ENCODE results near the gene FOXL2. TPM values are rescaled to one million over a fixed set of nuclear protein-coding genes. Genes with fewer than 3 reads are reported as not detected.
A peak's percentile ranks its signal among the peaks of the same experiment; 100 is the strongest.

The FOXL2 gene
- total and polyA plus RNA-seq, 2 of the 13 experiments (the other 11 are each of a cell fraction or from before 2014, with no cell fraction given): not detected

DNA sequence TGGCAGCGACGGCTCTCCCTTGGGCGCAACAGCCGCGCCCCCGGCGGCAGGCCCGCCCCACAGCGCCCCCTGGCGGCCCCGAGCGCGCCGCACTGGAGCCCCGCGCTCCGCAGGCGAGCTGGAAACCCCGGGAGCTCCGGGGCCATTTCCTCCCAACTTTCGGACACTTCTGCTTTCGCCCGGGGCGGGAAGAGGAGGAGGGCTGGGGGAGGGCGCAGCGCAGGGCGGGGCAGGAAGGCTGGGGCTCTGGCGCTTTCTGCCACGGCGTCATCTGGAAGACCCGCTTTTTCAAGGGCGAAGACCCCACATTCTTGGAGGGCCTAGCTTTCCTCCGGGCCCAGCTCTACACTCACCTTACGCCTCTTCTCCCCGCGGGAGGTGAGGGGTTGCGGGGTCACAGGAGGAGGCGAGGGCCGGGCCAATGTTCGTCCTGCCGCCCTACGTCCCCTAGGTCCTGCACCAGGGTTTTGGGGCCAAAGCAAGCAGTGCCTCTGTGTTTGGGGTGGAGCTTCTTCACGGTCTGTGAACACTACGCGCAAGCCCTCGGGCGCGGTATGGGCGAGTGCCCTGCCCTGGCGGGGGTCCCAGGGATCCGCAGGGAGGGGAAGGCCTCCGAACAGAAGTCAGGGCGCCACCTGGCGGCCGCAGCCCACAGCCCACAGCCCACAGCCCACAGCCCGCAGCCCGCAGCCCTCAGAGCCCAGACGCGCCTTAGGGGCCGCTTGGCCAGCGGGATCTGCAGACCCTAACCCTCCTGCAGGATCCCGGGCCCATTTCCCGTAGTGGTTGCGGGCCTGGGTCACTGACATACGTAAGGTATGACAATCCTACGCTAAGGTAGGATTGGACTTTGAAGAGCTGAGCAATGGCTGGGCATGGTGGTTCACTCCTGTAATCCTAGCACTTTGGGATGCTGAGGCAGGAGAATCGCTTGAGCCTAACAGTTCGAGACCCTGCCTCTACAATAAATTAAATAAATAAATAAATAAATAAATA, 31.1 kb downstream of the FOXL2 start (continued):
- TF ChIP-seq XBP1 (CRISPR knock-in tag; IDR thresholded peaks at IDR 0.05): no peak
- peak; percentile 35; the same call in 1 of the 2 replicates for TF ChIP-seq HOXA5 (CRISPR knock-in tag; IDR thresholded peaks at IDR 0.05)
- TF ChIP-seq HDAC2 (CRISPR knock-in tag; IDR thresholded peaks at IDR 0.05): no peak
- TF ChIP-seq FOXJ3 (CRISPR knock-in tag; IDR thresholded peaks at IDR 0.05; ENCODE audit: borderline replicate concordance): no peak
- TF ChIP-seq YY1 (IDR thresholded peaks at IDR 0.05; ENCODE audit: insufficient read depth, insufficient replicate concordance, low read depth, low read length): peak; percentile 83
- TF ChIP-seq ZBTB21 (CRISPR knock-in tag; IDR thresholded peaks at IDR 0.05): no peak
- no peak for TF ChIP-seq SNRNP70 (IDR thresholded peaks at IDR 0.05; ENCODE audit: low read depth, low read length)
- TF ChIP-seq, protein P1, sequence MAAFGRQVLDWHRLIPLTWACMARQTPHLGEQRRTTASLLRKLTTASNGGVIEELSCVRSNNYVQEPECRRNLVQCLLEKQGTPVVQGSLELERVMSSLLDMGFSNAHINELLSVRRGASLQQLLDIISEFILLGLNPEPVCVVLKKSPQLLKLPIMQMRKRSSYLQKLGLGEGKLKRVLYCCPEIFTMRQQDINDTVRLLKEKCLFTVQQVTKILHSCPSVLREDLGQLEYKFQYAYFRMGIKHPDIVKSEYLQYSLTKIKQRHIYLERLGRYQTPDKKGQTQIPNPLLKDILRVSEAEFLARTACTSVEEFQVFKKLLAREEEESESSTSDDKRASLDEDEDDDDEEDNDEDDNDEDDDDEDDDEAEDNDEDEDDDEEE (CRISPR knock-in tag; IDR thresholded peaks at IDR 0.05): peak; percentile 65; the same call in 1 of the 2 replicates
- no peak for TF ChIP-seq ZNF432 (CRISPR knock-in tag; IDR thresholded peaks at IDR 0.05; ENCODE audit: borderline replicate concordance)
- TF ChIP-seq SMAD3 (CRISPR knock-in tag; IDR thresholded peaks at IDR 0.05): no peak
- no peak for TF ChIP-seq KLF15 (CRISPR knock-in tag; IDR thresholded peaks at IDR 0.05; ENCODE audit: borderline replicate concordance)
- TF ChIP-seq ESRRA (CRISPR knock-in tag; IDR thresholded peaks at IDR 0.05; ENCODE audit: low read depth): no peak
- TF ChIP-seq, protein P2, sequence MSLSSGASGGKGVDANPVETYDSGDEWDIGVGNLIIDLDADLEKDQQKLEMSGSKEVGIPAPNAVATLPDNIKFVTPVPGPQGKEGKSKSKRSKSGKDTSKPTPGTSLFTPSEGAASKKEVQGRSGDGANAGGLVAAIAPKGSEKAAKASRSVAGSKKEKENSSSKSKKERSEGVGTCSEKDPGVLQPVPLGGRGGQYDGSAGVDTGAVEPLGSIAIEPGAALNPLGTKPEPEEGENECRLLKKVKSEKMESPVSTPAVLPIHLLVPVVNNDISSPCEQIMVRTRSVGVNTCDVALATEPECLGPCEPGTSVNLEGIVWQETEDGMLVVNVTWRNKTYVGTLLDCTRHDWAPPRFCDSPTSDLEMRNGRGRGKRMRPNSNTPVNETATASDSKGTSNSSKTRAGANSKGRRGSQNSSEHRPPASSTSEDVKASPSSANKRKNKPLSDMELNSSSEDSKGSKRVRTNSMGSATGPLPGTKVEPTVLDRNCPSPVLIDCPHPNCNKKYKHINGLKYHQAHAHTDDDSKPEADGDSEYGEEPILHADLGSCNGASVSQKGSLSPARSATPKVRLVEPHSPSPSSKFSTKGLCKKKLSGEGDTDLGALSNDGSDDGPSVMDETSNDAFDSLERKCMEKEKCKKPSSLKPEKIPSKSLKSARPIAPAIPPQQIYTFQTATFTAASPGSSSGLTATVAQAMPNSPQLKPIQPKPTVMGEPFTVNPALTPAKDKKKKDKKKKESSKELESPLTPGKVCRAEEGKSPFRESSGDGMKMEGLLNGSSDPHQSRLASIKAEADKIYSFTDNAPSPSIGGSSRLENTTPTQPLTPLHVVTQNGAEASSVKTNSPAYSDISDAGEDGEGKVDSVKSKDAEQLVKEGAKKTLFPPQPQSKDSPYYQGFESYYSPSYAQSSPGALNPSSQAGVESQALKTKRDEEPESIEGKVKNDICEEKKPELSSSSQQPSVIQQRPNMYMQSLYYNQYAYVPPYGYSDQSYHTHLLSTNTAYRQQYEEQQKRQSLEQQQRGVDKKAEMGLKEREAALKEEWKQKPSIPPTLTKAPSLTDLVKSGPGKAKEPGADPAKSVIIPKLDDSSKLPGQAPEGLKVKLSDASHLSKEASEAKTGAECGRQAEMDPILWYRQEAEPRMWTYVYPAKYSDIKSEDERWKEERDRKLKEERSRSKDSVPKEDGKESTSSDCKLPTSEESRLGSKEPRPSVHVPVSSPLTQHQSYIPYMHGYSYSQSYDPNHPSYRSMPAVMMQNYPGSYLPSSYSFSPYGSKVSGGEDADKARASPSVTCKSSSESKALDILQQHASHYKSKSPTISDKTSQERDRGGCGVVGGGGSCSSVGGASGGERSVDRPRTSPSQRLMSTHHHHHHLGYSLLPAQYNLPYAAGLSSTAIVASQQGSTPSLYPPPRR (CRISPR knock-in tag; IDR thresholded peaks at IDR 0.05; ENCODE audit: borderline replicate concordance): peak; percentile 35; the same call in 1 of the 2 replicates
- peak; percentile 98 for TF ChIP-seq ZBTB7A (CRISPR knock-in tag; IDR thresholded peaks at IDR 0.05)
- TF ChIP-seq ZKSCAN5 (CRISPR knock-in tag; IDR thresholded peaks at IDR 0.05): 0 out of 2 replicates have a peak, but pooled peaks have one; percentile 58
- TF ChIP-seq TFDP1 (CRISPR knock-in tag; IDR thresholded peaks at IDR 0.05; ENCODE audit: borderline replicate concordance): peak; percentile 37; the same call in 1 of the 2 replicates
- TF ChIP-seq ZNF543 (CRISPR knock-in tag; IDR thresholded peaks at IDR 0.05): no peak
- TF ChIP-seq ZNF329 (CRISPR knock-in tag; IDR thresholded peaks at IDR 0.05; ENCODE audit: low read depth): 0 out of 2 replicates have a peak, but pooled peaks have one; percentile 65
- peak; percentile 15 to 43; a peak in 1 of 4 replicates for TF ChIP-seq NR2F1 (CRISPR knock-in tag; IDR thresholded peaks at IDR 0.05)
- TF ChIP-seq ZNF510 (CRISPR knock-in tag; IDR thresholded peaks at IDR 0.05; ENCODE audit: low read depth): no peak
- peak; percentile 94; the same call in 1 of the 2 replicates for TF ChIP-seq ZNF572 (CRISPR knock-in tag; IDR thresholded peaks at IDR 0.05)
- TF ChIP-seq RBM39 (IDR thresholded peaks at IDR 0.05; ENCODE audit: low read depth, low read length, poor library complexity, severe bottlenecking): peak; percentile 63
